Activated gamma-delta T cell treated with Interleukin-2 at 50 U/mL for 16 hours (primary cell): ENCODE data around the gene PIR.

ENCODE experiments used
- DNase-seq: peaks from one replicate; pipeline ENCODE4 v3.0.0-alpha.2; 2020

Gene PIR

GRCh38 chrX:15413101-15413500 lies 80.0 kb downstream of the PIR start:
- DNase-seq, result no peak

- DNase-seq, result no peak
These were observed 82.2 kb downstream of the PIR start for GRCh38 chrX:15410947-15411346.

- no peak for DNase-seq
These were observed 82.7 kb downstream of the PIR start for GRCh38 chrX:15410430-15410829.

- no peak for DNase-seq
These were observed 87.3 kb downstream of the PIR start for GRCh38 chrX:15405846-15406245.

GRCh38 chrX:15404401-15405096 lies 88.6 kb downstream of the PIR start:
- DNase-seq, result no peak

- no peak for DNase-seq
These were observed 91.8 kb downstream of the PIR start for GRCh38 chrX:15401378-15401777.

- no peak for DNase-seq
These were observed 93.2 kb downstream of the PIR start for GRCh38 chrX:15399962-15400391.

- no peak for DNase-seq
These were observed 94.3 kb downstream of the PIR start for GRCh38 chrX:15398874-15399273.

GRCh38 chrX:15395789-15396188 lies 97.3 kb downstream of the PIR start:
- DNase-seq, result no peak

- DNase-seq, result no peak
These were observed 101.3 kb downstream of the PIR start for GRCh38 chrX:15391850-15392249.

GRCh38 chrX:15384304-15384703 lies 108.8 kb downstream of the PIR start, which contains the start of gene VEGFD:
Gene VEGFD (minus strand): TSS chrX:15384413. CDS start chrX:15383946, 467 bp downstream.
- DNase-seq, result no peak

- no peak for DNase-seq
These were observed 110.3 kb downstream of the PIR start for GRCh38 chrX:15382813-15383212.

GRCh38 chrX:15376956-15377355 lies 116.2 kb downstream of the PIR start:
- DNase-seq, result no peak

- no peak for DNase-seq
These were observed 119.2 kb downstream of the PIR start for GRCh38 chrX:15373976-15374375.

GRCh38 chrX:15366506-15367352 lies 126.4 kb downstream of the PIR start:
- no peak for DNase-seq

- DNase-seq, result no peak
These were observed 133.4 kb downstream of the PIR start for GRCh38 chrX:15359701-15360100.

GRCh38 chrX:15358533-15358932 lies 134.6 kb downstream of the PIR start:
- DNase-seq, result no peak

GRCh38 chrX:15356444-15356843 lies 136.7 kb downstream of the PIR start:
- no peak for DNase-seq

GRCh38 chrX:15350329-15350996 lies 142.7 kb downstream of the PIR start:
- DNase-seq, result no peak

GRCh38 chrX:15349046-15349445 lies 144.1 kb downstream of the PIR start:
- DNase-seq, result no peak

- no peak for DNase-seq
These were observed 147.2 kb downstream of the PIR start for GRCh38 chrX:15345976-15346375.

GRCh38 chrX:15344106-15344505 lies 149.0 kb downstream of the PIR start:
- no peak for DNase-seq

GRCh38 chrX:15343075-15343476 lies 150.1 kb downstream of the PIR start:
- DNase-seq, result no peak

- DNase-seq, result no peak
These were observed 152.3 kb downstream of the PIR start for GRCh38 chrX:15340867-15341266.
